AG04450 (cell line): ENCODE data around the gene TSPAN6. TPM values are rescaled to one million over a fixed set of nuclear protein-coding genes. Genes with fewer than 3 reads are reported as not detected.

ENCODE experiments used
- CTCF ChIA-PET: fragments of 300-600, 350-600 bp; formaldehyde crosslinking; extraction: SDS; loops from one replicate; lab custom pipeline; 2022; ENCODE audit warnings: antibody characterized with exemption, inconsistent platforms; lab: Charles Lee
- POLR2A ChIA-PET: fragments of 350-600 bp; formaldehyde crosslinking; extraction: SDS; loops from one replicate; lab custom pipeline; 2021; ENCODE audit warnings: antibody characterized with exemption, inconsistent platforms; lab: Yijun Ruan, JAX
- DNase-seq: peaks from one replicate; pipeline ENCODE4 v3.0.0-alpha.2; 2011; ENCODE audit warnings: low read depth, low spot score
- H3K27ac ChIP-seq: one replicate; pipeline ENCODE4 v1.5.1; 2012; ENCODE audit warnings: low read depth, low read length, control low read depth
- H3K27me3 ChIP-seq: one replicate; pipeline ENCODE4 v1.6.0; 2012; ENCODE audit warnings: low read length; ENCODE audit not compliant: control insufficient read depth, insufficient read depth
- H3K4me3 ChIP-seq: 2 replicates; pipeline ENCODE4 v1.5.1; 2011; ENCODE audit warnings: mild to moderate bottlenecking, low read depth, low read length, control low read depth
- H3K9me3 ChIP-seq: 2 replicates; pipeline ENCODE4 v1.5.1; 2012; ENCODE audit warnings: low read length; ENCODE audit not compliant: control insufficient read depth, insufficient read depth
- polyA plus RNA-seq: library from polyadenylated mRNA; depleted of rRNA; stranded (reverse); fragments of >200 nt; gene quantifications from 2 replicates; pipeline ENCODE4 v1.2.3, GENCODE V29; 2011
- TF ChIP-seq, protein P1 (sequence below): IDR thresholded peaks from 2 replicates; pipeline ENCODE4 v1.5.1; 2011; ENCODE audit warnings: low read depth, low read length, control low read depth, inconsistent platforms

TSPAN6 gene
- polyA plus RNA-seq, 1 experiment, result 49.1 TPM

- POLR2A ChIA-PET, result no interaction called here
- DNase-seq, result no peak
These were observed 45.0 kb upstream of the TSPAN6 start for GRCh38 chrX:100681599-100681998.

DNA sequence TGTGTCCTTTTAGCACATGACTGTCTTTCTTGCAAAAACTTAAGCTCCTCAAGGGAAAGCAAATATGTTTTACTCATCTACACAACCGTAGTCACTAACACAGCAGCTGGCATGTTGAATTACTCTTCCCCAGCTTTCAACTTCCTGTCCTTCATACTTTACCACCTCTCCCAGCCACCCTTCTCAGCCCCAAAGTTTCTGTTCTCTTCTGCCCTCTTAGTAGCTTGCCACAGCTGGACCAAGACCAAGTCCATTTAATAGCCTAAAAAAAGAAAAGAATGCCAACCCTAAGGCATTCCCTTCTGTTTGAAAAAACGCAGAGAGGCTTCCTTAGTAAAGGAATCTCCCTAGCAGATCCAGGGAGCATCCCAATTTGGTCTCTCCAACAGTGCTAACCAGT lies 44.1 kb upstream of the TSPAN6 start:
- Histone ChIP-seq H3K4me3 (no peak overlapping the region), H3K9me3 (no peaks in the 10 kb centered on the region), H3K27me3 (no peaks in the 10 kb centered on the region), H3K27ac (no peak overlapping the region)
- DNase-seq, result no peak
- ChIA-PET CTCF (interaction anchor here (1.0 to 3.7 kb wide), 3 partner anchors 9 to 88 kb away, joined by 4 to 17 read pairs (median 16); no protein-coding TSS in a partner anchor), POLR2A (interaction anchor here (1.1 kb wide), 1 partner anchor 52 kb away, joined by 5 read pairs; the partner anchor contains the start of gene SYTL4)
- TF ChIP-seq, protein P1, sequence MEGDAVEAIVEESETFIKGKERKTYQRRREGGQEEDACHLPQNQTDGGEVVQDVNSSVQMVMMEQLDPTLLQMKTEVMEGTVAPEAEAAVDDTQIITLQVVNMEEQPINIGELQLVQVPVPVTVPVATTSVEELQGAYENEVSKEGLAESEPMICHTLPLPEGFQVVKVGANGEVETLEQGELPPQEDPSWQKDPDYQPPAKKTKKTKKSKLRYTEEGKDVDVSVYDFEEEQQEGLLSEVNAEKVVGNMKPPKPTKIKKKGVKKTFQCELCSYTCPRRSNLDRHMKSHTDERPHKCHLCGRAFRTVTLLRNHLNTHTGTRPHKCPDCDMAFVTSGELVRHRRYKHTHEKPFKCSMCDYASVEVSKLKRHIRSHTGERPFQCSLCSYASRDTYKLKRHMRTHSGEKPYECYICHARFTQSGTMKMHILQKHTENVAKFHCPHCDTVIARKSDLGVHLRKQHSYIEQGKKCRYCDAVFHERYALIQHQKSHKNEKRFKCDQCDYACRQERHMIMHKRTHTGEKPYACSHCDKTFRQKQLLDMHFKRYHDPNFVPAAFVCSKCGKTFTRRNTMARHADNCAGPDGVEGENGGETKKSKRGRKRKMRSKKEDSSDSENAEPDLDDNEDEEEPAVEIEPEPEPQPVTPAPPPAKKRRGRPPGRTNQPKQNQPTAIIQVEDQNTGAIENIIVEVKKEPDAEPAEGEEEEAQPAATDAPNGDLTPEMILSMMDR, result no peak

More at GRCh38 chrX:100681599-100681998, 45.0 kb upstream of the TSPAN6 start:
- no peaks in the 10 kb centered on the region for H3K9me3 ChIP-seq
- H3K27ac ChIP-seq, result no peak overlapping the region
- CTCF ChIA-PET, result interaction anchor here (3.1 to 3.7 kb wide), 2 partner anchors 10 to 87 kb away, joined by 16 to 17 read pairs; no protein-coding TSS in a partner anchor
- H3K4me3 ChIP-seq, result no peak overlapping the region
- no peaks in the 10 kb centered on the region for H3K27me3 ChIP-seq
- TF ChIP-seq, protein P1, result no peak

DNA sequence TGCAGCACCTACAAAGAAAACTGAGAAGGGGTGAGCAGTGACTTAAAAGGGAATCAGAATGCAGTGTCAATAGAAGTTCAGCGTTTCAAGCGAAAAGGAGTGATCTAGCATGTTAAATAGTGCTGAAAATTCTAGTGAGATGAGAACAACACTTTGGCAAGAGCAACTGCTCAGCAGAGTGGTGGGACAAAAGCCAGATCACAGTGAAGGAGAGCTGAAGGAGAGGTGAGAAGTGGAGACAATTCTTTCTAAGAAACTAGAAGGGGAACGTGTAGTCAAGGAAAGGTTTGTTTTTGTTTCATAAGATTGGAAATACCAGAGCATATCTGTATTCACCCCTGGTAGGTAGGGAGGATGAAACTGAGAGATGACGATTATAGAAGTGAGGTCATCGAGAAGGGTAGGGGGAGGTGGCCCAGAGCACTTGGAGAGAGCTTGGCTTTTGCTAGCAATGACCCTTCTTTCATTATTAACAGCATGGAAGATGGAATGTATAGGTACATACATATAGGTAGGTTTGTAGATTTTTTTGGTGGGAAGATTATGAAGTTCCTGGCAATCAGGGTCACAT lies 41.1 kb upstream of the TSPAN6 start:
- TF ChIP-seq, protein P1, result no peak
- ChIA-PET CTCF (interaction anchor here (1.3 to 2.3 kb wide), 2 partner anchors 8 to 91 kb away, joined by 8 to 20 read pairs; no protein-coding TSS in a partner anchor), POLR2A (no interaction called here)
- no peaks in the 10 kb centered on the region for H3K9me3 ChIP-seq
- H3K27me3 ChIP-seq, result no peaks in the 10 kb centered on the region
- H3K4me3 ChIP-seq, result no peak overlapping the region
- peak overlapping the region; percentile 31 for H3K27ac ChIP-seq
- no peak for DNase-seq

DNA sequence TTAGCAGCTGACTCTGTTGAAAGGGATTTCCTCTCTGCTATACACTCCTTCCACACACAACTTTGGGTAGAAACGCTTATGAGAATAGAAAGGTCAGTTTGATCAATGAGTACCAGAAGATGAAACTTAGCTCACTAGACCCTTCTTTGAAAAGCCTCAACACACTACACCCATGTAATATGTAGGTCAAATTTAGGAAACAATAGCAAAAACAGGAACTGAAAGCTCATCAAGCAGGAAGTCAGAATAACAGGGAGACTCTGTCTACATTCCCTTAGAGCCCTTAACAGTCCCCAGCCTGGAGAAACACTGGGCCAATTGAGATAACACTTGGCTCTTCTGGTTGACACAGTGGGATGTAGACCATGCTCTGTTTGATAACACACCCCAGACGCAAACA lies 38.1 kb upstream of the TSPAN6 start:
- no peaks in the 10 kb centered on the region for H3K27me3 ChIP-seq
- POLR2A ChIA-PET, result no interaction called here
- no peak overlapping the region for H3K4me3 ChIP-seq
- no peaks in the 10 kb centered on the region for H3K9me3 ChIP-seq
- CTCF ChIA-PET, result interaction anchor here (2.6 to 6.5 kb wide), 3 partner anchors 11 to 94 kb away, joined by 15 to 115 read pairs (median 49); partner anchors contain the start of gene TSPAN6
- DNase-seq, result no peak
- no peak overlapping the region for H3K27ac ChIP-seq
- TF ChIP-seq, protein P1, result no peak

DNA sequence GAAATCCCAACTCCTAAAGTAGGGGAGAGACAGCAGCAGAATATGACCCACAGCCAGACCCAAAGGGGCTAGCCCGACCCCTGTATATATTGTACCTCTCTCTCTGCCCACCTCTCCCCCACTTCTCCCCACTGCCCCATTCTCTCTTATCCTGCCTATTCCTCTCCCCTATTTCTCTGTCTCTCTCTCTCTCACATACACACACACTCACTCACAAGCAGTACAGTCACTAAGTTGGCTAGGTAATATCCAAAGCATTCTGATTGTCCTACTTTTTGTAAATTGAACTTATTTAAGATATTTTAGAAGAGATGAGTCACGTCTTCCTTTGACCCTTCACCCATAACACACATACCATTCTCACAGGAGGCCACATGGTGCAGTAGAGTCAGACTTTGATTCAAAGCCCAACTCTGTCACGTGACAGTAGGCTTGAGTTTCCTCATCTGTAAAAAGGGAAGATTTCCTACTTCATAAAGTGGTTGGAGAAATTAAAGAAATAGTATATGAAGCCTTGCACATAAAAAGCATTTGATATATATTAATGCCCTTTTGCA lies 36.9 kb upstream of the TSPAN6 start:
- Histone ChIP-seq H3K4me3 (no peak overlapping the region), H3K27me3 (no peaks in the 10 kb centered on the region), H3K9me3 (no peaks in the 10 kb centered on the region), H3K27ac (peak overlapping the region; percentile 39)
- DNase-seq, result peak; percentile 54
- CTCF ChIA-PET, result interaction anchor here (2.6 to 6.5 kb wide), 4 partner anchors 12 to 96 kb away, joined by 15 to 115 read pairs (median 36); partner anchors contain the start of gene TSPAN6
- TF ChIP-seq, protein P1, result no peak
- POLR2A ChIA-PET, result no interaction called here
